ENCODE measurements around the gene MRPS6. TPM values are rescaled to one million over a fixed set of nuclear protein-coding genes. Genes with fewer than 3 reads are reported as not detected.

The MRPS6 gene
- total RNA-seq, 1 experiment from 2014 or later = 115 TPM

- intact Hi-C loops (cut with micrococcal nuclease; ENCODE audit: unreplicated experiment) = no loop called here
- POLR2A ChIA-PET (ENCODE audit: low non-redundant PET) = no interaction called here
- H3K27me3 ChIP-seq (replicated peaks; ENCODE audit: insufficient read depth, low read depth, low read length, poor library complexity) = no peaks in the 10 kb centered on the region
- no peaks in the 10 kb centered on the region for H3K9me3 ChIP-seq (ENCODE audit: low read depth, low read length, poor library complexity, severe bottlenecking)
- H3K4me3 ChIP-seq (ENCODE audit: low read depth, low read length, poor library complexity, severe bottlenecking) = no peak overlapping the region
- TF ChIP-seq EZH2 (IDR thresholded peaks at IDR 0.05; ENCODE audit: borderline replicate concordance, low read depth, low read length, poor library complexity, severe bottlenecking) (no peak), CTCF (conservative IDR thresholded peaks at IDR 0.05; ENCODE audit: low read depth, low read length) (no peak)
- H3K36me3 ChIP-seq (ENCODE audit: insufficient read depth, low read length, poor library complexity, severe bottlenecking) = peaks cover 17% of the 10 kb centered on the region
- DNase-seq (ENCODE audit: low spot score) = no peak
- no TSS peak for BruUV-seq (replicated peaks)
- peaks cover 7% of the 10 kb centered on the region for H3K4me1 ChIP-seq (ENCODE audit: insufficient read depth, low read length, poor library complexity, severe bottlenecking)
- no peak overlapping the region for H3K27ac ChIP-seq (ENCODE audit: low read depth, low read length, poor library complexity, severe bottlenecking)
- CTCF ChIA-PET = no interaction called here
Observed at GRCh38 chr21:34097442-34097841, 24.1 kb downstream of the MRPS6 start.

- intact Hi-C loops (cut with micrococcal nuclease; ENCODE audit: unreplicated experiment) = no loop called here
- no TSS peak for BruUV-seq (replicated peaks)
- Histone ChIP-seq H3K36me3 (ENCODE audit: insufficient read depth, low read length, poor library complexity, severe bottlenecking) (peaks cover 17% of the 10 kb centered on the region), H3K4me1 (ENCODE audit: insufficient read depth, low read length, poor library complexity, severe bottlenecking) (no peaks in the 10 kb centered on the region), H3K27me3 (replicated peaks; ENCODE audit: insufficient read depth, low read depth, low read length, poor library complexity) (no peaks in the 10 kb centered on the region), H3K9me3 (ENCODE audit: low read depth, low read length, poor library complexity, severe bottlenecking) (no peaks in the 10 kb centered on the region), H3K4me3 (ENCODE audit: low read depth, low read length, poor library complexity, severe bottlenecking) (no peak overlapping the region), H3K27ac (ENCODE audit: low read depth, low read length, poor library complexity, severe bottlenecking) (no peak overlapping the region)
- CTCF ChIA-PET = no interaction called here
- POLR2A ChIA-PET (ENCODE audit: low non-redundant PET) = no interaction called here
- DNase-seq (ENCODE audit: low spot score) = no peak
- TF ChIP-seq CTCF (conservative IDR thresholded peaks at IDR 0.05; ENCODE audit: low read depth, low read length) = no peak
- TF ChIP-seq EZH2 (IDR thresholded peaks at IDR 0.05; ENCODE audit: borderline replicate concordance, low read depth, low read length, poor library complexity, severe bottlenecking) = no peak
Observed at GRCh38 chr21:34100337-34100736, 27.0 kb downstream of the MRPS6 start.

GRCh38 chr21:34100790-34101189 is 27.4 kb downstream of the MRPS6 start:
- Histone ChIP-seq H3K27me3 (replicated peaks; ENCODE audit: insufficient read depth, low read depth, low read length, poor library complexity) (no peaks in the 10 kb centered on the region), H3K27ac (ENCODE audit: low read depth, low read length, poor library complexity, severe bottlenecking) (no peak overlapping the region), H3K4me1 (ENCODE audit: insufficient read depth, low read length, poor library complexity, severe bottlenecking) (no peaks in the 10 kb centered on the region), H3K36me3 (ENCODE audit: insufficient read depth, low read length, poor library complexity, severe bottlenecking) (peaks cover 12% of the 10 kb centered on the region), H3K9me3 (ENCODE audit: low read depth, low read length, poor library complexity, severe bottlenecking) (no peaks in the 10 kb centered on the region), H3K4me3 (ENCODE audit: low read depth, low read length, poor library complexity, severe bottlenecking) (no peak overlapping the region)
- DNase-seq (ENCODE audit: low spot score) = no peak
- POLR2A ChIA-PET (ENCODE audit: low non-redundant PET) = no interaction called here
- intact Hi-C loops (cut with micrococcal nuclease; ENCODE audit: unreplicated experiment) = no loop called here
- BruUV-seq (replicated peaks) = no TSS peak
- CTCF ChIA-PET = no interaction called here
- TF ChIP-seq EZH2 (IDR thresholded peaks at IDR 0.05; ENCODE audit: borderline replicate concordance, low read depth, low read length, poor library complexity, severe bottlenecking) = no peak

- intact Hi-C loops (cut with micrococcal nuclease; ENCODE audit: unreplicated experiment) = no loop called here
- ChIA-PET POLR2A (ENCODE audit: low non-redundant PET) (no interaction called here), CTCF (no interaction called here)
- BruUV-seq (replicated peaks) = no TSS peak
- Histone ChIP-seq H3K4me3 (ENCODE audit: low read depth, low read length, poor library complexity, severe bottlenecking) (no peak overlapping the region), H3K36me3 (ENCODE audit: insufficient read depth, low read length, poor library complexity, severe bottlenecking) (no peaks in the 10 kb centered on the region), H3K9me3 (ENCODE audit: low read depth, low read length, poor library complexity, severe bottlenecking) (no peaks in the 10 kb centered on the region), H3K27ac (ENCODE audit: low read depth, low read length, poor library complexity, severe bottlenecking) (no peak overlapping the region), H3K4me1 (ENCODE audit: insufficient read depth, low read length, poor library complexity, severe bottlenecking) (no peaks in the 10 kb centered on the region), H3K27me3 (replicated peaks; ENCODE audit: insufficient read depth, low read depth, low read length, poor library complexity) (no peaks in the 10 kb centered on the region)
- TF ChIP-seq CTCF (conservative IDR thresholded peaks at IDR 0.05; ENCODE audit: low read depth, low read length) = no peak
- TF ChIP-seq EZH2 (IDR thresholded peaks at IDR 0.05; ENCODE audit: borderline replicate concordance, low read depth, low read length, poor library complexity, severe bottlenecking) = no peak
- no peak for DNase-seq (ENCODE audit: low spot score)
Observed at GRCh38 chr21:34105947-34106541, 32.7 kb downstream of the MRPS6 start.
